Keratinocyte (primary cell): ENCODE data around the gene ACOT6. TPM values are rescaled to one million over a fixed set of nuclear protein-coding genes. Genes with fewer than 3 reads are reported as not detected.
"Not testable (repeated sequence)": the region's sequence is repeated elsewhere in the genome, so short reads cannot be mapped to it uniquely, and the experiment has no call there.

ENCODE experiments used
- DNase-seq: peaks from one replicate; pipeline ENCODE4 v3.0.0-alpha.2; 2011; ENCODE audit warnings: low read depth, missing footprints, low spot score
- FAIRE-seq: peaks from 2 replicates; lab custom pipeline; 2011; peaks lifted over from hg19 to GRCh38; lab: Jason Lieb, UNC
- H2AFZ ChIP-seq: 2 replicates; pipeline ENCODE4 v1.6.0; 2012; ENCODE audit warnings: low read length, control low read depth, inconsistent platforms; ENCODE audit not compliant: control insufficient read depth
- H3K27ac ChIP-seq: 2 replicates; pipeline ENCODE4 v1.5.1; 2011; ENCODE audit warnings: low read length; ENCODE audit not compliant: control insufficient read depth, insufficient read depth
- H3K27me3 ChIP-seq: 3 replicates; pipeline ENCODE4 v1.6.0; 2011; ENCODE audit warnings: low read length; ENCODE audit not compliant: control insufficient read depth, insufficient read depth; ENCODE audit errors: extremely low read depth
- H3K36me3 ChIP-seq, 2 experiments: 2 replicates in 1 of 2; 3 replicates in 1 of 2; pipeline ENCODE4 v1.5.1; 2011; ENCODE audit warnings: low read length in 2 of 2, mild to moderate bottlenecking in 1 of 2; ENCODE audit not compliant: control insufficient read depth in 2 of 2, insufficient read depth in 2 of 2; ENCODE audit errors: extremely low read depth in 1 of 2
- H3K4me1 ChIP-seq: 3 replicates; pipeline ENCODE4 v1.5.1; 2011; ENCODE audit warnings: low read length; ENCODE audit not compliant: control insufficient read depth, insufficient read depth; ENCODE audit errors: extremely low read depth
- H3K4me2 ChIP-seq: 3 replicates; pipeline ENCODE4 v1.6.0; 2011; ENCODE audit warnings: low read depth, low read length; ENCODE audit not compliant: control insufficient read depth, insufficient read depth; ENCODE audit errors: extremely low read depth
- H3K4me3 ChIP-seq, 3 experiments: fragments of 200-600 bp in 1 of 3; sonication (generic) in 1 of 3; 2 replicates in 2 of 3; 3 replicates in 1 of 3; pipeline ENCODE4 v1.5.1; 2011 to 2016; ENCODE audit warnings: low read length in 3 of 3, mild to moderate bottlenecking in 3 of 3, control low read depth in 2 of 3, inconsistent platforms in 1 of 3, low read depth in 1 of 3, mixed read lengths in 1 of 3, mixed run types in 1 of 3, moderate library complexity in 1 of 3; ENCODE audit not compliant: control insufficient read depth in 2 of 3, insufficient read depth in 2 of 3; ENCODE audit errors: extremely low read depth in 1 of 3
- H3K79me2 ChIP-seq: 2 replicates; pipeline ENCODE4 v1.6.0; 2012; ENCODE audit warnings: low read length; ENCODE audit not compliant: control insufficient read depth, insufficient read depth
- H3K9ac ChIP-seq: 3 replicates; pipeline ENCODE4 v1.6.0; 2011; ENCODE audit warnings: low read length; ENCODE audit not compliant: control insufficient read depth, insufficient read depth; ENCODE audit errors: extremely low read depth
- H3K9me1 ChIP-seq: 3 replicates; pipeline ENCODE4 v1.6.0; 2011; ENCODE audit warnings: low read length; ENCODE audit not compliant: control insufficient read depth, insufficient read depth; ENCODE audit errors: extremely low read depth
- H3K9me3 ChIP-seq: 2 replicates; pipeline ENCODE4 v1.5.1; 2012; ENCODE audit warnings: low read depth, low read length; ENCODE audit not compliant: control insufficient read depth
- H4K20me1 ChIP-seq: 3 replicates; pipeline ENCODE4 v1.6.0; 2011; ENCODE audit warnings: low read length; ENCODE audit not compliant: control insufficient read depth, insufficient read depth; ENCODE audit errors: extremely low read depth
- CTCF ChIP-seq, 3 experiments: IDR thresholded peaks in 1 of 3; conservative IDR thresholded peaks in 1 of 3; optimal IDR thresholded peaks in 1 of 3; 2 replicates in 2 of 3; 3 replicates in 1 of 3; pipeline versions ENCODE3 to v1.5.1; 2011; ENCODE audit warnings: low read length in 3 of 3, mild to moderate bottlenecking in 3 of 3, moderate library complexity in 2 of 3, control low read depth in 1 of 3, inconsistent platforms in 1 of 3; ENCODE audit not compliant: insufficient read depth in 2 of 3; ENCODE audit errors: extremely low read depth in 1 of 3
- EZH2 ChIP-seq: IDR thresholded peaks from one replicate; pipeline ENCODE4 v1.6.1; 2012; ENCODE audit warnings: inconsistent platforms, mild to moderate bottlenecking, low read length, moderate library complexity
- dilution Hi-C: fragments of 300-500 bp; cut with MboI; formaldehyde crosslinking; loops from one replicate; pipeline ENCODE4 v1.7.0; 2020; ENCODE audit warnings: low sequenced_read_pairs; ENCODE audit not compliant: extremely low pct_ligation_motif_present
- polyA plus RNA-seq, 5 experiments: library from polyadenylated mRNA; depleted of rRNA in 3 of 5; stranded (reverse) in 3 of 5; stranded (forward) in 1 of 5; unstranded in 1 of 5; fragments of >200 nt; gene quantifications; 1 replicate in 1 of 5; 2 replicates in 3 of 5; 3 replicates in 1 of 5; pipeline versions ENCODE4 v1.2.1 to v1.2.3, GENCODE V29; 2011 to 2012; ENCODE audit warnings: missing spikeins in 2 of 5, low read depth in 1 of 5, low replicate concordance in 1 of 5

ACOT6 gene
- polyA plus RNA-seq, 1 donor (not counting 4 experiments of a cell fraction or from before 2014, with no cell fraction given): not detected

GRCh38 chr14:73588695-73589094 lies 23.6 kb upstream of the ACOT6 start:
- H2AFZ ChIP-seq: no peak overlapping the region
- TF ChIP-seq CTCF (optimal IDR thresholded peaks at IDR 0.05 in 1 of 3, IDR thresholded peaks at IDR 0.05 in 1 of 3, conservative IDR thresholded peaks at IDR 0.05 in 1 of 3; ENCODE audit: extremely low read depth in 1 of 3, insufficient read depth in 2 of 3, low read length in 3 of 3) (no peak), EZH2 (no peak)
- no peak overlapping the region for H3K9ac ChIP-seq
- peaks cover 3% of the 10 kb centered on the region for H3K4me1 ChIP-seq
- no peak overlapping the region for H3K4me3 ChIP-seq
- H4K20me1 ChIP-seq: no peaks in the 10 kb centered on the region
- FAIRE-seq: no peak
- H3K4me2 ChIP-seq: no peak overlapping the region
- DNase-seq: no peak
- H3K9me1 ChIP-seq: no peaks in the 10 kb centered on the region
- H3K36me3 ChIP-seq: no peaks in the 10 kb centered on the region
- no peaks in the 10 kb centered on the region for H3K27me3 ChIP-seq
- dilution Hi-C loops: no loop called here
- H3K27ac ChIP-seq: no peak overlapping the region
- no peaks in the 10 kb centered on the region for H3K9me3 ChIP-seq
- no peaks in the 10 kb centered on the region for H3K79me2 ChIP-seq

- H3K9me3 ChIP-seq: no peaks in the 10 kb centered on the region
- TF ChIP-seq CTCF (optimal IDR thresholded peaks at IDR 0.05 in 1 of 3, IDR thresholded peaks at IDR 0.05 in 1 of 3, conservative IDR thresholded peaks at IDR 0.05 in 1 of 3; ENCODE audit: extremely low read depth in 1 of 3, insufficient read depth in 2 of 3, low read length in 3 of 3) (no peak), EZH2 (no peak)
- FAIRE-seq (no peak), DNase-seq (no peak)
- H2AFZ ChIP-seq: no peak overlapping the region
- H3K36me3 ChIP-seq: no peaks in the 10 kb centered on the region
- dilution Hi-C loops: no loop called here
- peaks cover 3% of the 10 kb centered on the region for H3K4me1 ChIP-seq
- no peaks in the 10 kb centered on the region for H3K79me2 ChIP-seq
- no peaks in the 10 kb centered on the region for H3K9me1 ChIP-seq
- H3K27me3 ChIP-seq: no peaks in the 10 kb centered on the region
- no peak overlapping the region for H3K9ac ChIP-seq
- no peak overlapping the region for H3K4me2 ChIP-seq
- H3K4me3 ChIP-seq: no peak overlapping the region
- no peaks in the 10 kb centered on the region for H4K20me1 ChIP-seq
- no peak overlapping the region for H3K27ac ChIP-seq
These were observed 23.2 kb upstream of the ACOT6 start for GRCh38 chr14:73589116-73589515.

GRCh38 chr14:73590673-73591004 lies 21.7 kb upstream of the ACOT6 start:
- H4K20me1 ChIP-seq, H3K27me3 ChIP-seq, H3K4me2 ChIP-seq, H3K9ac ChIP-seq, H3K4me1 ChIP-seq, FAIRE-seq, H2AFZ ChIP-seq, H3K9me3 ChIP-seq, H3K4me3 ChIP-seq, H3K9me1 ChIP-seq, dilution Hi-C loops, H3K79me2 ChIP-seq, H3K27ac ChIP-seq, H3K36me3 ChIP-seq, DNase-seq: not testable (repeated sequence)
